GM21447 (cell line): Measurements from ENCODE around the gene IFFO2.
"Not testable (repeated sequence)": the region's sequence is repeated elsewhere in the genome, so short reads cannot be mapped to it uniquely, and the experiment has no call there.

ENCODE experiments used
- ATAC-seq: cut with Tn5 transposase; IDR thresholded peaks from one replicate; pipeline ENCODE4 v1.9.1; 2021; ENCODE audit not compliant: unreplicated experiment

The IFFO2 gene

GRCh38 chr1:18900303-18900841 lies 56.1 kb downstream of the IFFO2 start:
- ATAC-seq = no peak

- no peak for ATAC-seq
Measured at GRCh38 chr1:18899363-18900049, 57.0 kb downstream of the IFFO2 start.

- no peak for ATAC-seq
Measured at GRCh38 chr1:18898567-18898966, 57.9 kb downstream of the IFFO2 start.

- no peak for ATAC-seq
Measured at GRCh38 chr1:18895317-18895716, 61.2 kb downstream of the IFFO2 start.

- ATAC-seq = no peak
Measured at GRCh38 chr1:18893120-18893519, 63.4 kb downstream of the IFFO2 start.

GRCh38 chr1:18891858-18892257 lies 64.6 kb downstream of the IFFO2 start:
- ATAC-seq = not testable (repeated sequence)

- ATAC-seq = no peak
Measured at GRCh38 chr1:18891426-18891780, 65.1 kb downstream of the IFFO2 start.

GRCh38 chr1:18890706-18891425 lies 65.6 kb downstream of the IFFO2 start:
- no peak for ATAC-seq

GRCh38 chr1:18886003-18886335 lies 70.5 kb downstream of the IFFO2 start:
- ATAC-seq = no peak

- no peak for ATAC-seq
Measured at GRCh38 chr1:18885311-18886002, 71.0 kb downstream of the IFFO2 start.

- no peak for ATAC-seq
Measured at GRCh38 chr1:18884727-18885126, 71.7 kb downstream of the IFFO2 start.

- ATAC-seq = no peak
Measured at GRCh38 chr1:18884419-18884717, 72.1 kb downstream of the IFFO2 start.

- ATAC-seq = no peak
Measured at GRCh38 chr1:18883636-18884418, 72.6 kb downstream of the IFFO2 start.

GRCh38 chr1:18883079-18883478 lies 73.4 kb downstream of the IFFO2 start:
- ATAC-seq = no peak

GRCh38 chr1:18882486-18882885 lies 74.0 kb downstream of the IFFO2 start:
- ATAC-seq = no peak

- no peak for ATAC-seq
Measured at GRCh38 chr1:18881642-18882431, 74.6 kb downstream of the IFFO2 start.

GRCh38 chr1:18881164-18881563 lies 75.3 kb downstream of the IFFO2 start:
- ATAC-seq = no peak

- ATAC-seq = no peak
Measured at GRCh38 chr1:18880585-18880984, 75.9 kb downstream of the IFFO2 start.

GRCh38 chr1:18879791-18880309 lies 76.6 kb downstream of the IFFO2 start:
- no peak for ATAC-seq

- no peak for ATAC-seq
Measured at GRCh38 chr1:18879215-18879790, 77.2 kb downstream of the IFFO2 start.
